ENCODE results near the gene CHURC1. TPM values are rescaled to one million over a fixed set of nuclear protein-coding genes. Genes with fewer than 3 reads are reported as not detected.

CHURC1 gene
- total RNA-seq, 1 donor from 2014 or later: 72.8 TPM

GRCh38 chr14:64956697-64957406 lies 42.6 kb downstream of the CHURC1 start:
- no peak for DNase-seq (ENCODE audit: low read depth)

- no peak for DNase-seq (ENCODE audit: low read depth)
Measured at GRCh38 chr14:64958201-64958600, 43.9 kb downstream of the CHURC1 start.

- DNase-seq (ENCODE audit: low read depth): peak; percentile 39
Measured at GRCh38 chr14:64958743-64959142, 44.5 kb downstream of the CHURC1 start.

GRCh38 chr14:64960762-64961276 lies 46.6 kb downstream of the CHURC1 start:
- no peak for DNase-seq (ENCODE audit: low read depth)

GRCh38 chr14:64963611-64964010 lies 49.4 kb downstream of the CHURC1 start:
- no peak for DNase-seq (ENCODE audit: low read depth)

- no peak for DNase-seq (ENCODE audit: low read depth)
Measured at GRCh38 chr14:64965356-64966000, 51.2 kb downstream of the CHURC1 start.

GRCh38 chr14:64966976-64967375 lies 52.7 kb downstream of the CHURC1 start:
- DNase-seq (ENCODE audit: low read depth): no peak

GRCh38 chr14:64968167-64968566 lies 53.9 kb downstream of the CHURC1 start:
- DNase-seq (ENCODE audit: low read depth): no peak

- no peak for DNase-seq (ENCODE audit: low read depth)
Measured at GRCh38 chr14:64968651-64969050, 54.4 kb downstream of the CHURC1 start.

GRCh38 chr14:64970041-64970440 lies 55.8 kb downstream of the CHURC1 start:
- no peak for DNase-seq (ENCODE audit: low read depth)

- no peak for DNase-seq (ENCODE audit: low read depth)
Measured at GRCh38 chr14:64970776-64971477, 56.7 kb downstream of the CHURC1 start.

GRCh38 chr14:64971491-64971942 lies 57.3 kb downstream of the CHURC1 start:
- DNase-seq (ENCODE audit: low read depth): no peak

- no peak for DNase-seq (ENCODE audit: low read depth)
Measured at GRCh38 chr14:64971943-64972791, 57.9 kb downstream of the CHURC1 start, which contains the start of gene RAB15. Gene RAB15, minus strand, starts transcription at chr14:64972336. Its CDS starts 260 bp downstream, at chr14:64972076.

GRCh38 chr14:64973026-64973442 lies 58.8 kb downstream of the CHURC1 start:
- no peak for DNase-seq (ENCODE audit: low read depth)

- DNase-seq (ENCODE audit: low read depth): no peak
Measured at GRCh38 chr14:64973826-64974225, 59.6 kb downstream of the CHURC1 start.

- no peak for DNase-seq (ENCODE audit: low read depth)
Measured at GRCh38 chr14:64974563-64974962, 60.3 kb downstream of the CHURC1 start.

- DNase-seq (ENCODE audit: low read depth): peak; percentile 65
Measured at GRCh38 chr14:64979336-64980074, 65.2 kb downstream of the CHURC1 start.

- DNase-seq (ENCODE audit: low read depth): peak; percentile 71
Measured at GRCh38 chr14:64983439-64984310, 69.4 kb downstream of the CHURC1 start.

Measured in renal cortical epithelial cell (primary cell).